NB4 (cell line): Measurements from ENCODE around the gene S100B.

ENCODE experiments used
- DNase-seq: peaks from one replicate; pipeline ENCODE4 v3.0.0; 2010; ENCODE audit warnings: low read depth
- H3K4me3 ChIP-seq: one replicate; pipeline ENCODE4 v1.5.1; 2011; ENCODE audit warnings: mild to moderate bottlenecking, low read depth, low read length, moderate library complexity
- CTCF ChIP-seq: IDR thresholded peaks from one replicate; pipeline ENCODE4 v1.5.1; 2012; ENCODE audit warnings: low read depth, low read length
- MAX ChIP-seq: IDR thresholded peaks from 2 replicates; pipeline ENCODE4 v1.6.1; 2011; ENCODE audit warnings: low read depth, low read length
- MYC ChIP-seq: IDR thresholded peaks from 2 replicates; pipeline ENCODE4 v1.6.1; 2011; ENCODE audit warnings: low read depth, low read length
- POLR2A ChIP-seq: IDR thresholded peaks from 2 replicates; pipeline ENCODE4 v1.6.1; 2011; ENCODE audit warnings: mild to moderate bottlenecking; ENCODE audit not compliant: insufficient read length; ENCODE audit errors: extremely low read depth

Gene S100B

GRCh38 chr21:46562964-46563607, 41.8 kb downstream of the S100B start:
- DNase-seq: no peak

GRCh38 chr21:46562472-46562871, 42.4 kb downstream of the S100B start:
- TF ChIP-seq MAX: no peak
- no peak for TF ChIP-seq CTCF
- TF ChIP-seq POLR2A: no peak
- TF ChIP-seq MYC: no peak
- DNase-seq: no peak
- H3K4me3 ChIP-seq: no peak overlapping the region

More at GRCh38 chr21:46562964-46563607, 41.8 kb downstream of the S100B start:
- H3K4me3 ChIP-seq: no peak overlapping the region
- TF ChIP-seq CTCF (no peak), POLR2A (no peak), MAX (no peak), MYC (no peak)

GRCh38 chr21:46561445-46562090, 43.3 kb downstream of the S100B start:
- TF ChIP-seq CTCF (no peak), MAX (no peak), POLR2A (no peak), MYC (no peak)
- no peak overlapping the region for H3K4me3 ChIP-seq
- DNase-seq: no peak

- no peak overlapping the region for H3K4me3 ChIP-seq
- TF ChIP-seq POLR2A: no peak
- DNase-seq: no peak
Observed at GRCh38 chr21:46560568-46561444, 44.1 kb downstream of the S100B start.

GRCh38 chr21:46559291-46559983, 45.4 kb downstream of the S100B start:
- no peak for TF ChIP-seq POLR2A
- H3K4me3 ChIP-seq: no peak overlapping the region
- DNase-seq: no peak

- H3K4me3 ChIP-seq: no peak overlapping the region
- TF ChIP-seq CTCF (no peak), POLR2A (no peak), MAX (no peak), MYC (no peak)
- DNase-seq: no peak
Observed at GRCh38 chr21:46557919-46558392, 46.9 kb downstream of the S100B start.
